ENCODE results near the gene ABCD1. TPM values are rescaled to one million over a fixed set of nuclear protein-coding genes. Genes with fewer than 3 reads are reported as not detected.

The ABCD1 gene
- total RNA-seq, 1 donor from 2014 or later, result 8.4 TPM

GRCh38 chrX:153707406-153707805, 17.2 kb upstream of the ABCD1 start:
- no peak for DNase-seq (ENCODE audit: low spot score)
- Mint-ChIP-seq H3K27ac (no peak overlapping the region), H3K4me3 (no peak overlapping the region), H3K4me1 (ENCODE audit: low read depth) (no peaks in the 10 kb centered on the region), H3K9me3 (no peaks in the 10 kb centered on the region), H3K27me3 (ENCODE audit: insufficient read depth) (no peaks in the 10 kb centered on the region), H3K36me3 (ENCODE audit: low read depth) (peaks cover 17% of the 10 kb centered on the region)
- intact Hi-C loops (cut with micrococcal nuclease), result no loop called here

- DNase-seq (ENCODE audit: low spot score), result peak; percentile 28
Observed at GRCh38 chrX:153708415-153708814, 16.2 kb upstream of the ABCD1 start.

GRCh38 chrX:153709726-153710674, 14.7 kb upstream of the ABCD1 start:
- Mint-ChIP-seq H3K27ac (no peak overlapping the region), H3K9me3 (no peaks in the 10 kb centered on the region), H3K36me3 (ENCODE audit: low read depth) (peaks cover 24% of the 10 kb centered on the region), H3K4me3 (no peak overlapping the region), H3K4me1 (ENCODE audit: low read depth) (no peaks in the 10 kb centered on the region), H3K27me3 (ENCODE audit: insufficient read depth) (no peaks in the 10 kb centered on the region)
- DNase-seq (ENCODE audit: low spot score), result no peak
- intact Hi-C loops (cut with micrococcal nuclease), result no loop called here

More at GRCh38 chrX:153708415-153708814, 16.2 kb upstream of the ABCD1 start:
- Mint-ChIP-seq H3K36me3 (ENCODE audit: low read depth) (peaks cover 19% of the 10 kb centered on the region), H3K9me3 (no peaks in the 10 kb centered on the region), H3K4me3 (no peak overlapping the region), H3K4me1 (ENCODE audit: low read depth) (no peaks in the 10 kb centered on the region), H3K27me3 (ENCODE audit: insufficient read depth) (no peaks in the 10 kb centered on the region), H3K27ac (no peak overlapping the region)
- intact Hi-C loops (cut with micrococcal nuclease), result no loop called here

GRCh38 chrX:153714256-153714655, 10.4 kb upstream of the ABCD1 start:
- peaks cover 25% of the 10 kb centered on the region for H3K36me3 Mint-ChIP-seq (ENCODE audit: low read depth)
- intact Hi-C loops (cut with micrococcal nuclease), result no loop called here
- no peak overlapping the region for H3K4me3 Mint-ChIP-seq
- no peaks in the 10 kb centered on the region for H3K27me3 Mint-ChIP-seq (ENCODE audit: insufficient read depth)
- no peak for DNase-seq (ENCODE audit: low spot score)
- no peaks in the 10 kb centered on the region for H3K9me3 Mint-ChIP-seq
- no peaks in the 10 kb centered on the region for H3K4me1 Mint-ChIP-seq (ENCODE audit: low read depth)
- H3K27ac Mint-ChIP-seq, result no peak overlapping the region

- peaks cover 6% of the 10 kb centered on the region for H3K4me1 Mint-ChIP-seq (ENCODE audit: low read depth)
- peaks cover 23% of the 10 kb centered on the region for H3K36me3 Mint-ChIP-seq (ENCODE audit: low read depth)
- no peak for DNase-seq (ENCODE audit: low spot score)
- H3K27ac Mint-ChIP-seq, result no peak overlapping the region
- no peaks in the 10 kb centered on the region for H3K9me3 Mint-ChIP-seq
- no peaks in the 10 kb centered on the region for H3K27me3 Mint-ChIP-seq (ENCODE audit: insufficient read depth)
- no peak overlapping the region for H3K4me3 Mint-ChIP-seq
- intact Hi-C loops (cut with micrococcal nuclease), result no loop called here
Observed at GRCh38 chrX:153717445-153717844, 7.2 kb upstream of the ABCD1 start.

- H3K27ac Mint-ChIP-seq, result no peak overlapping the region
Observed at GRCh38 chrX:153719238-153719637, 5.4 kb upstream of the ABCD1 start.

GRCh38 chrX:153719701-153720100, 5.0 kb upstream of the ABCD1 start:
- no peak for DNase-seq (ENCODE audit: low spot score)
- Mint-ChIP-seq H3K27ac (no peak overlapping the region), H3K27me3 (ENCODE audit: insufficient read depth) (no peaks in the 10 kb centered on the region), H3K4me1 (ENCODE audit: low read depth) (peaks cover 12% of the 10 kb centered on the region), H3K9me3 (no peaks in the 10 kb centered on the region), H3K36me3 (ENCODE audit: low read depth) (peaks cover 19% of the 10 kb centered on the region), H3K4me3 (no peak overlapping the region)
- intact Hi-C loops (cut with micrococcal nuclease), result loop anchor here (10.0 kb wide), 1 partner anchor 675 kb away; the partner anchor contains the start of gene RPL10

More at GRCh38 chrX:153719238-153719637, 5.4 kb upstream of the ABCD1 start:
- Mint-ChIP-seq H3K9me3 (no peaks in the 10 kb centered on the region), H3K4me1 (ENCODE audit: low read depth) (peaks cover 12% of the 10 kb centered on the region), H3K27me3 (ENCODE audit: insufficient read depth) (no peaks in the 10 kb centered on the region), H3K36me3 (ENCODE audit: low read depth) (peaks cover 21% of the 10 kb centered on the region), H3K4me3 (no peak overlapping the region)
- intact Hi-C loops (cut with micrococcal nuclease), result no loop called here
- DNase-seq (ENCODE audit: low spot score), result no peak

- Mint-ChIP-seq H3K27ac (peak overlapping the region; percentile 76), H3K9me3 (no peaks in the 10 kb centered on the region), H3K4me1 (ENCODE audit: low read depth) (peaks cover 17% of the 10 kb centered on the region), H3K4me3 (peak overlapping the region; percentile 92), H3K36me3 (ENCODE audit: low read depth) (peaks cover 16% of the 10 kb centered on the region), H3K27me3 (ENCODE audit: insufficient read depth) (no peaks in the 10 kb centered on the region)
- DNase-seq (ENCODE audit: low spot score), result no peak
- intact Hi-C loops (cut with micrococcal nuclease), result loop anchor here (10.0 kb wide), 1 partner anchor 672 kb away; the partner anchor contains the start of gene RPL10
Observed at GRCh38 chrX:153722704-153723350, 1.8 kb upstream of the ABCD1 start.

- H3K27ac Mint-ChIP-seq, result peak overlapping the region; percentile 85
- H3K9me3 Mint-ChIP-seq, result no peaks in the 10 kb centered on the region
- intact Hi-C loops (cut with micrococcal nuclease), result loop anchor here (1.0 to 10.0 kb wide), 6 partner anchors 71 to 824 kb away; partner anchors contain the start of genes ARHGAP4, HCFC1, IDH3G and IKBKG
- H3K4me3 Mint-ChIP-seq, result peak overlapping the region; percentile 92
- H3K27me3 Mint-ChIP-seq (ENCODE audit: insufficient read depth), result no peaks in the 10 kb centered on the region
- H3K4me1 Mint-ChIP-seq (ENCODE audit: low read depth), result peaks cover 17% of the 10 kb centered on the region
- peaks cover 17% of the 10 kb centered on the region for H3K36me3 Mint-ChIP-seq (ENCODE audit: low read depth)
- peak; percentile 32 for DNase-seq (ENCODE audit: low spot score)
Observed at GRCh38 chrX:153723351-153724251, 1.1 kb upstream of the ABCD1 start.

- no peak overlapping the region for H3K27ac Mint-ChIP-seq
- H3K27me3 Mint-ChIP-seq (ENCODE audit: insufficient read depth), result no peaks in the 10 kb centered on the region
- H3K4me3 Mint-ChIP-seq, result peak overlapping the region; percentile 42
- no peak for DNase-seq (ENCODE audit: low spot score)
- peaks cover 14% of the 10 kb centered on the region for H3K36me3 Mint-ChIP-seq (ENCODE audit: low read depth)
- intact Hi-C loops (cut with micrococcal nuclease), result loop anchor here (2.0 to 10.0 kb wide), 2 partner anchors 202 to 670 kb away; partner anchors contain the start of genes ARHGAP4 and RPL10
- H3K4me1 Mint-ChIP-seq (ENCODE audit: low read depth), result peaks cover 17% of the 10 kb centered on the region
- no peaks in the 10 kb centered on the region for H3K9me3 Mint-ChIP-seq
Observed at GRCh38 chrX:153725039-153725831, 579 bp downstream of the ABCD1 start.

GRCh38 chrX:153725832-153726285, 1.2 kb downstream of the ABCD1 start:
- H3K27ac Mint-ChIP-seq, result no peak overlapping the region
- no peak for DNase-seq (ENCODE audit: low spot score)
- H3K27me3 Mint-ChIP-seq (ENCODE audit: insufficient read depth), result no peaks in the 10 kb centered on the region
- peaks cover 21% of the 10 kb centered on the region for H3K4me1 Mint-ChIP-seq (ENCODE audit: low read depth)
- H3K4me3 Mint-ChIP-seq, result peak overlapping the region; percentile 42
- H3K36me3 Mint-ChIP-seq (ENCODE audit: low read depth), result peaks cover 17% of the 10 kb centered on the region
- no peaks in the 10 kb centered on the region for H3K9me3 Mint-ChIP-seq
- intact Hi-C loops (cut with micrococcal nuclease), result loop anchor here (2.0 to 10.0 kb wide), 2 partner anchors 201 to 669 kb away; partner anchors contain the start of genes ARHGAP4 and RPL10

Data from activated T-helper 1 cell treated with anti-CD3 and anti-CD28 coated beads, Interleukin-12 subunit alpha, Interleukin-12 subunit beta, Interleukin-2, Interleukin-4 antibody, amounts not matched to agents 30 ng/mL and 10 ng/mL and 1 ng/mL, durations not matched to agents 14 hours and 24 hours and 36 hours (primary cell).